Heart left ventricle (tissue), 16 donors: ENCODE measurements around the gene CRYBB1. TPM values are rescaled to one million over a fixed set of nuclear protein-coding genes. Genes with fewer than 3 reads are reported as not detected.

Source experiments
- ATAC-seq, 4 donors: fragments of 200-7000 bp; cut with Tn5 transposase; one replicate each; pipeline ENCODE4 v1.9.1; 2020 to 2022; ENCODE audit warnings: moderate library complexity in 4 of 4, mild to moderate bottlenecking in 3 of 4, moderate number of reproducible peaks in 1 of 4
- DNase-seq, 5 donors: peaks; one replicate each; pipeline ENCODE4 v3.0.0-alpha.2; 2020
- H3K27ac ChIP-seq, 12 donors: fragments of 200-600 bp; sonication (generic) in 4 of 12; one replicate each; pipeline versions ENCODE4 v1.5.0 to v1.8.0; 2016 to 2022; ENCODE audit warnings: mild to moderate bottlenecking in 2 of 12
- H3K27me3 ChIP-seq, 9 donors: fragments of 200-600 bp; sonication (generic) in 2 of 9; one replicate each; pipeline versions ENCODE4 v1.5.1 to v1.8.0; 2016 to 2022; ENCODE audit warnings: mild to moderate bottlenecking in 3 of 9
- H3K36me3 ChIP-seq, 9 donors: fragments of 200-600 bp; sonication (generic) in 2 of 9; one replicate each; pipeline versions ENCODE4 v1.5.0 to v1.8.0; 2018 to 2022; ENCODE audit warnings: mild to moderate bottlenecking in 2 of 9
- H3K4me1 ChIP-seq, 12 donors: fragments of 200-600 bp; sonication (generic) in 4 of 12; one replicate each; pipeline versions ENCODE4 v1.5.0 to v1.8.0; 2016 to 2022; ENCODE audit warnings: mild to moderate bottlenecking in 3 of 12
- H3K4me3 ChIP-seq, 12 donors: fragments of 200-600 bp; sonication (generic) in 4 of 12; one replicate each; pipeline versions ENCODE4 v1.5.0 to v1.8.0; 2017 to 2022; ENCODE audit warnings: mild to moderate bottlenecking in 9 of 12, moderate library complexity in 4 of 12
- H3K9me3 ChIP-seq, 12 donors: fragments of 200-600 bp; sonication (generic) in 4 of 12; one replicate each; pipeline versions ENCODE4 v1.5.0 to v1.8.0; 2016 to 2022; ENCODE audit warnings: mild to moderate bottlenecking in 1 of 12
- CTCF ChIP-seq, 12 donors: fragments of 200-600 bp; sonication (generic) in 4 of 12; IDR thresholded peaks; one replicate each; pipeline versions ENCODE4 v1.5.0 to v1.8.0; 2018 to 2022; ENCODE audit warnings: antibody characterized with exemption in 12 of 12, mild to moderate bottlenecking in 5 of 12
- POLR2A ChIP-seq, 2 donors: fragments of 450-650 bp; IDR thresholded peaks; one replicate each; pipeline ENCODE4 v1.6.1; 2017; ENCODE audit warnings: antibody characterized with exemption in 2 of 2, mild to moderate bottlenecking in 2 of 2, moderate library complexity in 2 of 2
- WGBS, 4 donors: extraction: QIAGEN DNeasy Blood & Tissue Kit in 2 of 4; methylation state at CpG; one replicate each; pipeline versions ENCODE4 v1.1.5 to v1.1.7; 2013 to 2018; 5-methylcytosine and 5-hydroxymethylcytosine counted together
- intact Hi-C, 10 donors: fragments of 100-400 bp; cut with DNase I; formaldehyde crosslinking; loops; one replicate each; pipeline versions ENCODE4 v1.11.1 to v1.14.2; 2022
- polyA plus RNA-seq, 2 donors: library from polyadenylated mRNA; stranded (reverse); fragments of 200-250 nt; gene quantifications; one replicate each; pipeline ENCODE4 v1.2.3, GENCODE V29; 2013
- total RNA-seq, 9 donors: library from RNA; depleted of rRNA in 2 of 9; stranded (reverse); fragments of >200 nt in 2 of 9; fragmentation: NEBNext Ultra II Directional in 3 of 9; extraction: Animal tissue kit (Norgen Biotek cat#: 25700) in 3 of 9; gene quantifications; one replicate each; pipeline versions ENCODE4 v1.1.0 to v1.2.4, GENCODE V29; 2016 to 2023
- donor health status: ischemic (EF 13 %, LVEDD 7.1; RV severe dilation, severe dysfunction).
- donor health status: healthy with polysubstance abuse.
- donor health status: DM: no; HTN: yes; CAD: no.
- donor health status: DM: no; HTN: no; CAD: no.
- donor health status: ischemic (EF 25% LVEDD 6.9; RV normal size, moderate dysfunction).
- donor health status: ischemic (EF 25% LVEDD 5.7; RV mildly dilated, moderate dysfunction).
- donor health status: healthy.
- donor health status: DM: yes; HTN: yes; CAD: no.
- donor health status: ischemic (EF 35%, LVEDD 5.7; RV mildly dilated, moderate dysfunction).
- donor health status: nonischemic (EF 11% LVEDD 7.7; RV severe dilation, severe dysfunction).
- donor health status: DM: yes; HTN: yes; CAD: no.
- donor health status: PGD.
- donor health status: ischemic (EF 29% LVEDD 5.4; RV normal size, mild dysfunction).
- donor health status: nonischemic (EF 23%, LVEDD 6.1; RV moderate dilation, normal function).

Gene CRYBB1
- total and polyA plus RNA-seq, 11 donors, result 0.19 to 3.2 (median 0.42) TPM; not detected in 3

- Histone ChIP-seq H3K4me3 (no peak overlapping the region), H3K4me1 (peaks cover 0 to 7% (median 0%) of the 10 kb centered on the region in 12 donors), H3K36me3 (no peaks in the 10 kb centered on the region), H3K9me3 (no peaks in the 10 kb centered on the region), H3K27ac (no peak overlapping the region), H3K27me3 (peaks cover 0 to 4% (median 0%) of the 10 kb centered on the region in 9 donors)
- DNase-seq, result no peak
- TF ChIP-seq CTCF (IDR thresholded peaks at IDR 0.05) (no peak), POLR2A (IDR thresholded peaks at IDR 0.05) (no peak)
- intact Hi-C loops, result no loop called here
- no peak for ATAC-seq
- WGBS, 4 donors, result 80 to 89% (median 85%) methylated on average over 2 of the region's 2 CpGs
Measured at GRCh38 chr22:26635117-26635516, 17.3 kb upstream of the CRYBB1 start.

GRCh38 chr22:26634189-26634588 lies 16.4 kb upstream of the CRYBB1 start:
- WGBS, 4 donors, result 93 to 98% (median 96%) methylated on average over 3 of the region's 3 CpGs
- Histone ChIP-seq H3K4me1 (peaks cover 0 to 7% (median 0%) of the 10 kb centered on the region in 12 donors), H3K27me3 (no peaks in the 10 kb centered on the region), H3K4me3 (no peak overlapping the region), H3K36me3 (no peaks in the 10 kb centered on the region), H3K9me3 (no peaks in the 10 kb centered on the region), H3K27ac (peak overlapping the region in 1 of 12 donors; percentile 70)
- TF ChIP-seq POLR2A (IDR thresholded peaks at IDR 0.05) (no peak), CTCF (IDR thresholded peaks at IDR 0.05) (no peak)
- ATAC-seq (no peak), DNase-seq (no peak)
- intact Hi-C loops, result loop anchor here in 1 of 10 donors (5.0 kb wide), 1 partner anchor 47 kb away; no protein-coding TSS in a partner anchor

- peak; percentile 84 to 96 (median 87) for ATAC-seq
- Histone ChIP-seq H3K27ac (peak overlapping the region; percentile 47 to 88 (median 75)), H3K4me3 (no peak overlapping the region), H3K4me1 (peaks cover 0 to 7% (median 0%) of the 10 kb centered on the region in 12 donors), H3K36me3 (no peaks in the 10 kb centered on the region), H3K9me3 (no peaks in the 10 kb centered on the region), H3K27me3 (no peaks in the 10 kb centered on the region)
- TF ChIP-seq POLR2A (IDR thresholded peaks at IDR 0.05) (no peak), CTCF (IDR thresholded peaks at IDR 0.05) (no peak)
- 36 to 55% (median 47%) methylated on average over 8 of the region's 8 CpGs for WGBS, 4 donors
- DNase-seq, result peak in 1 of 5 donors; percentile 45
- intact Hi-C loops, result loop anchor here in 1 of 10 donors (5.0 kb wide), 1 partner anchor 45 kb away; no protein-coding TSS in a partner anchor
Measured at GRCh38 chr22:26632422-26633155, 14.8 kb upstream of the CRYBB1 start.

GRCh38 chr22:26631282-26631681 lies 13.5 kb upstream of the CRYBB1 start:
- ATAC-seq (no peak), DNase-seq (no peak)
- Histone ChIP-seq H3K4me3 (no peak overlapping the region), H3K36me3 (no peaks in the 10 kb centered on the region), H3K27me3 (no peaks in the 10 kb centered on the region), H3K4me1 (peaks cover 0 to 7% (median 0%) of the 10 kb centered on the region in 12 donors), H3K9me3 (no peaks in the 10 kb centered on the region), H3K27ac (peak overlapping the region in 4 of 12 donors; percentile 32 to 51 (median 41))
- intact Hi-C loops, result loop anchor here in 1 of 10 donors (5.0 kb wide), 1 partner anchor 44 kb away; no protein-coding TSS in a partner anchor
- WGBS, 4 donors, result 92 to 98% (median 96%) methylated on average over 4 of the region's 4 CpGs
- TF ChIP-seq POLR2A (IDR thresholded peaks at IDR 0.05) (no peak), CTCF (IDR thresholded peaks at IDR 0.05) (no peak)
